WTC11 (cell line): ENCODE data around the gene DPYSL5.

Experiments used
- ATF1 ChIP-seq: sonication (generic); formaldehyde crosslinking; IDR thresholded peaks from 2 replicates; pipeline ENCODE4 v1.8.1; 2023; ENCODE audit warnings: mild to moderate bottlenecking, moderate library complexity, missing genetic modification reagents
- KAT7 ChIP-seq: sonication (generic); formaldehyde crosslinking; IDR thresholded peaks from 2 replicates; pipeline ENCODE4 v1.8.1; 2023; ENCODE audit warnings: missing genetic modification reagents, mild to moderate bottlenecking, borderline replicate concordance
- MYBL2 ChIP-seq: sonication (generic); formaldehyde crosslinking; IDR thresholded peaks from 2 replicates; pipeline ENCODE4 v1.8.1; 2023; ENCODE audit warnings: mild to moderate bottlenecking, moderate library complexity, missing genetic modification reagents
- ZNF232 ChIP-seq: sonication (generic); formaldehyde crosslinking; IDR thresholded peaks from 2 replicates; pipeline ENCODE4 v1.8.0; 2022; ENCODE audit warnings: mild to moderate bottlenecking, missing genetic modification reagents
- TF ChIP-seq, protein P1 (sequence below): fragments of 200-600 bp; IDR thresholded peaks from 2 replicates; pipeline ENCODE4 v1.8.0; 2022; ENCODE audit warnings: antibody characterized with exemption

DNA sequence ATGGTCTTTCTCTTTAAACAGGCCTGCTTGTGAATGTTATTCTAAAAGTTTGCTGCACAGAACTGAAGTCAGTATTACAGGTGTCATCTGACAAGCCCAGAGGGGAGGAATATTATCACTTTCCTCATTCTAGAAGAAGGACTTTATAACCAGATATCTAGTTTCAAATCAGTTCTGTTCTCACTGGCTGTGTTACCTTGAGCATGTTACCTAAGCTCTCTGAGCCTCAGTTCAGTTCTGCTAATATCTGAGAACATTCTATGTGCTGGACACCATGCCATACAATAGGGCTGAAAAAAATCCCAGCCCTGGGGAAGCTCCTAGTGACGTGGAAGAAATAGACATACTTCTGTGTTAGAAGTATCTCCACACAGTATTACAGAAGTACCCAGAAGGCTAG, 150.4 kb downstream of the DPYSL5 start:
- no peak for TF ChIP-seq ZNF232 (CRISPR knock-in tag)
- TF ChIP-seq MYBL2 (CRISPR knock-in tag) = no peak
- no peak for TF ChIP-seq ATF1 (CRISPR knock-in tag)
- TF ChIP-seq KAT7 = no peak
- TF ChIP-seq, protein P1, sequence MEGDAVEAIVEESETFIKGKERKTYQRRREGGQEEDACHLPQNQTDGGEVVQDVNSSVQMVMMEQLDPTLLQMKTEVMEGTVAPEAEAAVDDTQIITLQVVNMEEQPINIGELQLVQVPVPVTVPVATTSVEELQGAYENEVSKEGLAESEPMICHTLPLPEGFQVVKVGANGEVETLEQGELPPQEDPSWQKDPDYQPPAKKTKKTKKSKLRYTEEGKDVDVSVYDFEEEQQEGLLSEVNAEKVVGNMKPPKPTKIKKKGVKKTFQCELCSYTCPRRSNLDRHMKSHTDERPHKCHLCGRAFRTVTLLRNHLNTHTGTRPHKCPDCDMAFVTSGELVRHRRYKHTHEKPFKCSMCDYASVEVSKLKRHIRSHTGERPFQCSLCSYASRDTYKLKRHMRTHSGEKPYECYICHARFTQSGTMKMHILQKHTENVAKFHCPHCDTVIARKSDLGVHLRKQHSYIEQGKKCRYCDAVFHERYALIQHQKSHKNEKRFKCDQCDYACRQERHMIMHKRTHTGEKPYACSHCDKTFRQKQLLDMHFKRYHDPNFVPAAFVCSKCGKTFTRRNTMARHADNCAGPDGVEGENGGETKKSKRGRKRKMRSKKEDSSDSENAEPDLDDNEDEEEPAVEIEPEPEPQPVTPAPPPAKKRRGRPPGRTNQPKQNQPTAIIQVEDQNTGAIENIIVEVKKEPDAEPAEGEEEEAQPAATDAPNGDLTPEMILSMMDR = no peak
